KBM-7 (cell line): ENCODE data around the gene SOHLH1.

Experiments
- DNase-seq: peaks from one replicate; pipeline ENCODE4 v3.0.0-alpha.2; 2015
- in situ Hi-C: fragments of 300-500 bp; cut with MboI; formaldehyde crosslinking; loops from 2 replicates; pipeline ENCODE4 v1.14.3; 2020; ENCODE audit warnings: low sequenced_read_pairs, low pct_unique_long_range_greater_than_20kb, mixed read lengths

SOHLH1 gene, protein sequence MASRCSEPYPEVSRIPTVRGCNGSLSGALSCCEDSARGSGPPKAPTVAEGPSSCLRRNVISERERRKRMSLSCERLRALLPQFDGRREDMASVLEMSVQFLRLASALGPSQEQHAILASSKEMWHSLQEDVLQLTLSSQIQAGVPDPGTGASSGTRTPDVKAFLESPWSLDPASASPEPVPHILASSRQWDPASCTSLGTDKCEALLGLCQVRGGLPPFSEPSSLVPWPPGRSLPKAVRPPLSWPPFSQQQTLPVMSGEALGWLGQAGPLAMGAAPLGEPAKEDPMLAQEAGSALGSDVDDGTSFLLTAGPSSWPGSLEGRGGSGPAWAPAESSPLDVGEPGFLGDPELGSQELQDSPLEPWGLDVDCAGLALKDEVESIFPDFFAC

DNA sequence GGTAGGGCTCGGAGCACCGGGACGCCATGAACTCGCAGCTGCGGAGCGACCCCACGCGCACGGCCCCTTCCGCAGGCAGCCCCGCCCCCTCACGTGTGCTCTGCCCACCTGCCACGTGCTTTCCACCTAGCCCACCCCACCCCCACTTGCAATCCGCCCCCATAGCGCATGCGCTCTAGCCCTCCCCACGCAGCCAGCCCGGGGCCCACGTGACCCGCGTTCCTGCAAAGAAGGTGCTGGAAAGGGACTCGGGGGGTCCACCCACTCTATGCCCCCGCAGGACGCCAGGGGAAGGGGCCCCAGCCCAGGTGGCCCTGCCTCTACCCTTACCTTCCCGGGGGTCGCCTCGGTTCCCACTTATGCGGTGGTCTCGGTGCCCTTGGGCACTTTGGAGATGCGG lies at the start of gene SOHLH1:
SOHLH1 (minus strand) TSS at position 42 of the 400 bp plus-strand sequence; CDS start at position 28, 14 bp downstream.
- in situ Hi-C loops = no loop called here
- no peak for DNase-seq

DNA sequence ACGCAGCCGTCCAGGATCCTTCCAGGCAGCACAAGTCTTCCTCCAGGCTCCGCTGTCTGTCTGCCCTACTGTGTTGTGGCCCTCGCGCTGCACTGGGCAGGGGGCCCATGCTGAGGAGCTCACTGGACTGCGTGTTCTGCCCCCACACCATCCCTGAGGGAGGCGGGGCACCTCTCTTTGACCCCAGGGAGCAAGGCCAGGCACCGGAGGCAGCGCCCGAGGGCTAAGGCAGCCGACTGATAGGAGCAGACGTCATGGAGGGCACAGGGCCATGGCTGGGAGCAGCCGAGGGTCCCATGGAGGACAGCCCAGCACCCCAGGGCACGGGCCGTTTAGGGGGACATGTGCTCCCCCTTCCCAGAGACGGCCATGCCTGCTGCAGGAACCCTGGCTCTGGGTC lies 49.4 kb upstream of the SOHLH1 start:
- in situ Hi-C loops = no loop called here
- DNase-seq = no peak

DNA sequence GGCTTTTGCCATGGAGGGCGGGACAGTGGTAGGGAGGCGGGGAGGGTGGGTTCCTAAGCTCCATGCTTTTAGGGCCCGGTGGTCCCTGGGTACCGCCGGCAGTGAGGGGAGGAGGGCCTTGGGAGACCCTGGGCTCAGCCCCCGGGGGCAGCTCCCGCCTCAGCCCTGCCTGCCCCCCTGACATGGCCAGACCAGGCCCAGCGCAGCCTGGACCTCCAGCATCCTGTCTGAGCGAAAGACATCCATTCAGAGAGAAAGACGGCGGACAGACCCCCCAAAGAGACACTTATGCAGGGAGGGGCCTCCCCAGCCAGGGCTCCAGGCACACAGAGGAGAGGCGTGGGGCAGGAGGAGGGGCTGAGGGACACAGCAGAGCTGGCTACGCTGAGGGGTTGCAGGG lies 48.0 kb upstream of the SOHLH1 start:
- in situ Hi-C loops = no loop called here
- no peak for DNase-seq

DNA sequence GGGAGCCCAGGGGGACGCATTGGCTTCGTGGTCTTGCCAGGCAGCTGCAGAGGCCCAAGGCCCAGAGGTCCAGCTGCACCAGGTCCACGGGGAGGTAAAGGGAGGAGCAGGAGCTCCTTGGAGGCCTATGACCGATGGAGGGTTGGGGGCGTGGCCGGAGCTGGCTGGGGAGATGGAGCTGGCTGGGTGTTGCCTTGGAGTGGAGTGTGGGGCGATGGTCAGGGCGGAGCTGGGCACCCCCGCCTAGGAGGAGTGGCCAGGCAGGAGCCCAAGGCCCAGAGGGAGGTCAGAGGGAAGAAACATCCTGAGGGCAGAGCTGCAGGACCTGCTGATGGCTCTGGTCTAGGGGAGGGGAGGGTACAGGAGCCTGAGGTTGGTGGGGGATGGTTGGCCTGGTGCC lies 47.3 kb upstream of the SOHLH1 start:
- in situ Hi-C loops = no loop called here
- no peak for DNase-seq

DNA sequence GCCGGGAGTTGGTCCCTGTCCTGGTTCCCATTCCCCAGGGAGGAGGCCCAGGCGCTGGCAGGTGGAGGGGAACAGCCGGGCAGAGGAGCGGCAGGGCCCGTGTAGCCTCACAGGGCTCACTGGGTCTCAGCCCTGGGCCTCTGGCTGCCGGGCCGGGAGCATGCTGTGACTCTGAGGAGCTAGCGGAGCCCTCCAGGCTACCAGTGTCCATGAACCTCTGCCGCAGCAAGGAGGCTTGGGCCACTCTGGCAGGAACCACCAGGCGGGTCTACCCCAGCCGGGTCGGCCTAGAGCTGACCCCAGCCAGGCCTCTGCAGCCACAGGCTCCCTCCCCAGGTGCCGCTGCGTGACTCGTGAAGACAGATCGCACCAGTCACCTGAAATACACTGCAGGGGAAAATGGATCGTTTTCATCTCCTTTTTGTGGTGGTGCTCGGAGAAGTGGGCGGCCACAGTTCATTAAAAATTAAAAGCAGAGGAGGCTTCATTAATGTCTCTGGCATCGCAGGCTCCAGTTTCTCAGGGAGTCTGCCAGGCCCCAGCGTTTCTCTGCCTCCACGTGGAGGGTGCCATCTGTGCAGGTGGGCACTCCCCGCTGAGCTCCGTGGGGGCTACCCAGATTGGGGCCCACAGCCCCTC lies 46.5 kb upstream of the SOHLH1 start:
- DNase-seq = no peak
- in situ Hi-C loops = no loop called here

DNA sequence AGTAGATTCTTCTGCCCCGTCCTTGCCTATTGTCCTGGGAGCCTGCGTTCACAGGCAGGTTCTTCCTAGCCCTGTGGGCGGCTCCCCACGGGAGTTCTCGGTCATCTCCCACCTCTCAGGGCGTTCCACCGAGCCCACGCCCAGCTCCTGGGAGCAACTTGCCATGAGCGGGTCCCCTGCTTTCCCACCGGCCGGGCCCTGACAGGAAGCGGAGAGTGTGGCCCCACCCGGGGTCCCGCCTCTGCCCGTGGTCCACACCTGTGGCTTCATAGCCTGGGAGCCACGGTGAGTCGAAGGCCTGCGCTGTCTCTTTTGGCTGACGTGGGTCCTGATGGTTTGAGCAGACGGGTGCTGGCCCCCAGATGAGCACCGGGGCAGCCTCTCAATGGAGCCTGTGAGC lies 45.9 kb upstream of the SOHLH1 start:
- in situ Hi-C loops = no loop called here

DNA sequence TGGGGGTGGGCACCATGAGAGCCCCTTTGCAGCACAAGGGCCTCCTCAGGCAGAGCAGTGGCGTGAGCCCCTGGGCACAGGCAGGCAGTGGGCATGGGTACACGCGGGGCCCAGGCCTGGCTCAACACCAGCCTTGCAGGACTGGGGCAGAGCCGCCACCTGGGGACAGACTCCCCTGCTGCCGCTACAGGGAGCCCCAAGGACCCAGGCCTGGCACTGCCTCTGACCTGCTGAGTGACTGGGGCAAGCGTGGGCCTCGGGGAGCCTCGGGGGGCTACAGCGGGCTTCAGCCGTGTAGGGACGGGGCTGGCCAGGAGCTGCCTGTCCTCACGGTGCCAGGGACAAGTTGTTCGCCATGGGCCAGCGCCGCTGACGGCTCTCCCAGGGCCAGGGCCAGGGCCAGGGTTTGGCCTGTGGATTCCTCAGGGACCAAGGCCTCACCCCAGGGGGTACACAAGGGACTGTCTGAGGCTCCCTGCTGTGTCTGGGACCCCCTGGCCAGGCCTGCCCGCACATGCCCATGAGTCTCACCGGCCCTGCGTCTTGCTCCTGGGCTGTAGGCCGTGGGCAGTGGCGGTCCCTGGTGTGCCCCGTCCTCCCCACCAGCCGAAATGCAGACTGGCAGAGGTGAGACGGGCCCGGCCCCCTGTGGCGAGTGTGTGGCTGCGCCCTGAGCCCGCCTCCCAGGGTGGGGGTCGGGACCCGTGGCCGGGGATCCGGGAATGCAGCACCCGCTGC lies 45.2 kb upstream of the SOHLH1 start:
- DNase-seq = no peak
- in situ Hi-C loops = no loop called here

More for the DNA sequence above, 45.9 kb upstream of the SOHLH1 start:
- DNase-seq = no peak

DNA sequence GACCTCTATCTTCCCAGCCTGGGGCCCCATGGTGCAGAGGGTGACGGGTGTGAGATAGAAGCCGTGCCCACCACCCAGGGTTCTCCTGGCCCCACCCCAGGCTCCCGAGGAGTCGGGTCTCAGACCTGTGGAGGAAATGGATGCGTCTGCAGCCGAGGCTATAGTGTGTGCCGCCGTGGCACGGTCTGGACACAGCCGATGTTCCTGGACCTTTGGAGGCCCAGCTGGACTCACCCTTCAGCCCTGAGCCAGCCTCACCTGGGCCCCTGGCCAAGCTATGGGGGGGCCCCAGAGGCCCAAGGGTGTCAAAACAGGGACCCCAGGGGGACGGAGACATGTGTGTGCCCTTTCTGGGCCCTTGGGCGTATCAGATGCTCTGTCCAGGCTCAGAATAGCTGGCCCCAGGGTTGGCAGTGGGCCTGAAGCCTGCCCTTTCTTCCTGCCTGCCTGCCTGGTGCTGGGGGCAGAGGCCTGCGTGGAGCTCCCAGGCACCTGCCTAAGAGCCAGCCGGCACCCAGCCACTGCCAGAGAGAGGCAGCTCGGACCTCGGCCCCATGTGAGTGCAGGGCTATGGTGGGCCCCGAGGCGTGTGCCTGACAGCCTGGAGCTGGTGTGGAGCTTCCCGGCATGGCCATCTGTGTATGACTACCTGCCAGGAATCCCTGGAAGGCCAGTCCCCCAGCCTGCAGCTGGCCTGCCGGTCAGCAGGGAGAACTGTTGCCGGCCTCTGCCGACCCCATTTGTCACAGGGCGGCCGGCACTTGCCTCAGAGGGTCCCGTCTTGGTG lies 44.5 kb upstream of the SOHLH1 start:
- no peak for DNase-seq
- in situ Hi-C loops = no loop called here

DNA sequence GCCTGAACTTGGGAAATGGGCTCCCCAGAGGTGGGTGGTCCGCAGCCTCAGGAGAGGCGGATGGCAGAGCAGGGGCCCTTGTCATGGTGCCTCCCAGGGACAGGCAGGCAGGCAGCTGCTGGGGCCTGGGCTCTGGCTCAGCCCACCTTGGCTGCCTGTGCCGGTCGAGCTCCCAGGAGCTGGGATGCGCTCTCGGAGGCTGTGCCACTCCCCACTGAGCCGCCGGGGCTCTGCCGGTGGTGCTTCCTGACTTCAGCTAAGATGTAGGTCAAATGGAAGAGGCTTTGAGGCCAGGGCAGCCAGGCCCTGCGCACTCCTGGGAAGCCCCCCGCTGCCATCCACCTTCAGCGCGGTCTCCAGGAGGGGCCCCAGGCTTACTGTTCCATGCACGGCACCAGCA lies 43.7 kb upstream of the SOHLH1 start:
- in situ Hi-C loops = no loop called here

DNA sequence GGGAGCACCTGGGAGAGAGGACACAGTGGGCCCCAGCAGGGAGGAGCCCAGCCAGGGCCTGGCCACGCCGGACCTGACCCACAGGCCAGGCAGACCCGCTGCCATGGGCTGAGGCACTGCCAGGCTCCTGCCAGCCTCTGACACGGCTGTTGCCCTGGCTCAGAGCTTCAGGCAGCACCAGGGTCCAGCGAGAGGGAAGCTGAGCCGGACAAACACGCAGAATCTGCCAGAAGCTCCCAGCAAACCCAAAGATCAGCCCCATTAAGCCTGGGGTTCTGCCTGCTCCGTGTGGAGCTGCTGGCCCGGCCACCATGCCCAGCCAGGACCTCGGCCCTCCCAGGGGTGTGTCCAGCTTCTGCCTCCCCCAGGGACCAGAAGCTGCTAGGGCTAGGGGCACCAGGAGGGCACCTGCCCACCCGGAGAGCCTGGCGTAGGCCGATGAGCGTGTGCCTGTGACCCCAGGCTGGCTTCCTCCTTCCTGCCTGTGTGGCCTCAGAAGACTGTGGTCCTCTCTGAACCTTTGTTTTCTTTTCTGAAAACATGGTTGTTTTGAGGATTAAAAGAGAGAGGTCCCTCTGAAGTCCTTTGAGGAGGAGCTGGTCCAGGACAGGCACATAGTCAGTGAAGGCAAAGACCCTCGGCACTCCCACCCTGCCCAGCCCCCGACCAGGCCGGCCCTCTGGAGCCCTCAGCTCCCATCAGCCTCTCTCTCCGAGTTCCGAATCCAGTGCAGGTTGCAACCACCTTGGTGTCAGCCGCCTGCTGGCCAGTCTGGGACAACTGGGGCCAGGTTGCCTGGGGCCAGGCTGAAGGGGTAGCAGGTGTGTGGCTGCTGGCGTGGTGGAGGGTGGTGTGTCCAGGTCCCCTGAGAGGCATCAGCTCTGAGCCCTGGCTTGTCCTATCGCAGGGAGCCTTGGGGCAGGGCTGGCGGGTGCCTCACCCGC lies 42.3 kb upstream of the SOHLH1 start:
- in situ Hi-C loops = no loop called here
- no peak for DNase-seq

More for the DNA sequence above, 43.7 kb upstream of the SOHLH1 start:
- no peak for DNase-seq

DNA sequence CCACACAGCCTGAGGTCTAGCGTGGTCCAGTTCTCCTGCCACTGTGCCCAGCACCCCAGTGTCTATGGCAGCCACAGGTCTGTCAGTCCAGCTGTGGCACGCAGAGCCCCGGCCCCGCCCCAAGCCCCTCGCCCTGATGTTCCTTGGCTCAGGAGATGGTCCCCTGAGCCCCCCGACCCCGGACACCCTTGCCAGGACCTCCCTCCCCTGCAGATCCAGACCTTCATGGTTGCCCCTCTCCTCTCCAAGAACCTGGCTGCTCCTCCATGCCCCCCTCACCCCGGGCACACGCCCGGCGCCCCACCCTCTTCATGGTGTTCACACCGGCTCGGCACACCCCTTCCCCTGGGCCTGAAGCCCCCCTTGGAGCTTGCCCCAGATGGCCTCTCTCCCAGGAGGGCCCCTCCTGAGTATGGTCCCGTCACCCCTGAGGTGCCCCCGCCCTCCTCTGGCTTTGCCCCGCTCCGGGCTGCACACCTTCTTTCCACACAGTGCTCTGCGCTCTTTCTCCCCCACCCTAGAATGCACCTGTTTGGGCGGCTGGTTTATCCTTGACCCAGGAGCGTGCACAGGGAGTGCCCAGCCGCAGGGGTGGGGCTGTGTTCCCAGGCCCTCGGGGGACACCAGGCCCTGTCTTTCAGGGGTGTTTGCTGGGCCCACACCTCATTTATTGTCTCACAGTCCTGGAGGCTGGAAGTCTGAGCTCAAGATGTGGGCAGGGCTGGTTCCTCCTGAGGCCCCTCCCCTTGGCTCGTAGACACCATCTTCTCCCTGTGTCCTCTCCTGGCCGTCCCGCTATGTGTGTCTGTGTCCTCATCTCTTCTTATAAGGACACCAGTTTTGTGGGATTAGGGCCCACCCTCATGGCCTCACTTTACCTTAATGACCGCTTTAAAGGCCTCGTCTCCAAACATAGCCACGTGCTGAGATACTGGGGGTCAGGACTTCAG lies 40.3 kb upstream of the SOHLH1 start:
- in situ Hi-C loops = no loop called here
- no peak for DNase-seq

DNA sequence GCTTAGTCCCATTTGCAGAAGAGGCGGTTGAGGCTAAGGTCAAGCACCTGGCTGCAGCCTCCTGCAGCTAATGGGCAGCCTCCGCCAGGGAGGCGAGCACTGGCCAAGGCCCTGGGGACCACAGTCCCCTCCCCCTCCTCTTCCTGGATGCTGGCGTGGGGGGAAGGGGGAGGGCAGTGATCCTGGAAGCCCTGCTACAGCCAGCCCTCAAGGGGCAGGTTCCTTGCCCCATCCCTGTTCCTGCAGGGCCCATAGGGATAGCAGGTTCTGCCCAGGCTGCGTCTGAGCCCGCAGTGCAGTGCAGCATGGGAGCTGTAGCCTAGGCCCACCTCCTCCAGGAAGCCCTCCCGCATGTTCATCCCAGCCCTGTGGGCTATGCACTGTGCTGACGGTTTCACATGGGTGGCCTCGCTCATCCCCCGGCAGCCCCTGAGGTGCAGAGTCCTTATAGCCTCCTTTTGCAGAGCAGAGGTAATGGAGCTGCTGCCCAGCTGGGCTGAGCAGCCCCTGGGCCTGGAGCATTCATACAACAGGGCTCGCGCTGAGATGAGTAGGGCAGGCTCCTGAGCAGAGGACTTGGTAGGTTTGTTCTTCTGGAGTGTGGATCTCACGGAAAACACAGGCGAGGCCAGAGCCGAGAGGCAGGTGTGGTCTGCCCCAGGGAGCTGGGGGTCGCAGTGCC lies 38.7 kb upstream of the SOHLH1 start:
- in situ Hi-C loops = no loop called here

DNA sequence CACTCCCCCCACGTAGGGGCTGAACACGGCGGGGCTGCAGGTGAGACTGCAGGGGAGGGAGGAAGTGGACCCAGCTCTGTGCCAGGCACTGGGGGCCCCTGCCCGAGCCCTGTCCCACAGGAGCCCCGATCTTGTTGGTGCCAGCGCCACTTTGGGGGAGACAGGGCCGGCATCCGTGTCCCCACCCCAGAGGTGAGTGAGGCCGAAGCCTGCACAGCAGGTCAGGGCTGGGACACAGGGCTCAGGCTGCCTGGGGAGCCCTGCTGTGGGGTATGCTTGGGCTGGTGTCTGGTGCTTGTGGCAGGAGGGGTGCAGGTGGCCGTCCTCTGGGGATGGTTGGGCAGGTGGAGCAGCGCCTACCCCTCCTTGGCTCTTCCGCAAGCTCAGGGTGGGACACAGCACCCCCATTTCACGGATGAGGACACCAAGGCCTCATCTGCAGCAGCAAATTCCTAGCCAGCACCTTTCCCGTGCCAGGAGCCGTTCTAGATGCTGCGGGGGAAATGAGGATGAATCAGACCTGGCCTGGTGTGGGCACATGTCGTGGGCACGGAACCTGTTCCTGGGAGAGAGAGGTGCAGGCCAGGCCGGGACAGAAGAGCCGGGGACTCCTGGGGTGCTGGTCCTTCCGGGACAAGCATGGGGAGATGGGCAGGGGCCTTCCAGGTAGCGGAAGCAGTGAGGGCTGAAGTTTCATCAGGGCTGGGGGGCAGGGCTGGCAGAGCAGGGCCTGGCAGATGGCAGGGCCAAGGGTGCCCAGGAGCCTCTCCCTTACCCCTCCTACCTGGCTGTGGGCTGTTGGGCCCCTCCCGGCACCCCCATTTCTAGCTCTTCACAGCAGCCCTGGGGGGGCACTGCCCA lies 37.9 kb upstream of the SOHLH1 start:
- no peak for DNase-seq
- in situ Hi-C loops = no loop called here

More for the DNA sequence above, 38.7 kb upstream of the SOHLH1 start:
- DNase-seq = no peak

DNA sequence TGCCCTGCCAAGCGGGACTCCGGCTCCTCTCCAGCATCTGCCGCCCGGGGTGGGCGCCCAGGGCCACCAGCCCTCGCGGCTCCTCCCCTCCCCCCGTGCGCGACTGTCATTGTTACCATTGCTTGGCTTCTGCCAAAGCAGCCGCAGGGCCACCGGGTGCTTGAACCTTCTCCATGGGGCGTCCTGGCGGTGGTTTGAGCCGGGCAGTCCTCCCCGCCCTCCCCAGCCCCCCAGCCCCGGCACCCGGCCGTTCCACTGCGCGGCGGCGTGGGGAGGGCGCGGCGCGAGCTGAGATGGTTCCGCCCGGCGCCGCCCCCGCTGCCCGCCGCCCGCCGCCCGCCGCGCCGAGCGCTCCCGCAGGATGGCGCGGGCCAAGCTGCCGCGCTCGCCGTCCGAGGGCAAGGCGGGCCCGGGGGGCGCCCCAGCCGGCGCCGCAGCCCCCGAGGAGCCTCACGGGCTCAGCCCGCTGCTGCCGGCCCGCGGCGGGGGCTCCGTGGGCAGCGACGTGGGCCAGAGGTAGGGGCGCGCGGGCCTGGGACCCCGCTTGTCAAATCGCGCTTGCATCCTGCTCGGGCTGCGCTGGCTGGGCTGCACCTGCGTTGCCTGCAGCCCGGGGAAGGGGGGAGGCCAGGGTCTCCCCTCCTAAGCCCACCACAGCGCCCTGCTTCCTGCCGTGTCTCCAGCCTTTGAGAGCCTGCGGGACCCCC lies 37.1 kb upstream of the SOHLH1 start:
- in situ Hi-C loops = no loop called here
- no peak for DNase-seq

DNA sequence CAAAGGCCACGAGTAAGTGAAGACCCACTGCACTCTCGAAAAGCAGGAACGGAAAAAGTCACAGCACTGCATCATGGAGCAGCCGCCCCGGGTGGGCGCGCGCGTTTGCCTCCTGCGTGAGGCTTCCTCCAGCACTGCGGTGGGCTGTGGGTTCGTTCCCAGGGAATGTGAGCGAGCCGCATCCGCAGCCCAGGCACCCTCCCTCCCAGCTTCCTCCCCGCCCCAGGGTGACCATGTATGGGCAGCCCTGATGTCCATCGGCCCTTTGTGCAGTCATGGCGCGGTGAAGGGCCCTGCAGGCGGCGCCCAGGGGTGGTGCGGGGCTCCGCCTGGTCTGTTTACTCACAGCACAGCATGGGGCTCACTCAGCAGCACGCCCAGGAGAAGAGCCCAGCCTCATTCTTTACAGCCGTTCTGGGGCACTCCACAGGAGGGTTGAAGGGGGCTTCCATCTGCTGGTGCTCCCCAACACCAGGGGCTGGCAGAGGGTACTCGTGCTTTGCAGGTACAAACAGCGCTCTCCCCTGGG lies 35.4 kb upstream of the SOHLH1 start:
- no peak for DNase-seq
- in situ Hi-C loops = no loop called here
